Tibial nerve (tissue), 4 donors: ENCODE measurements around the gene MFSD2B. TPM values are rescaled to one million over a fixed set of nuclear protein-coding genes. Genes with fewer than 3 reads are reported as not detected.
"Not testable (repeated sequence)": the region's sequence is repeated elsewhere in the genome, so short reads cannot be mapped to it uniquely, and the experiment has no call there.

Experiments
- DNase-seq, 2 donors: peaks; one replicate each; pipeline ENCODE4 v3.0.0-alpha.2; 2019; ENCODE audit warnings: low spot score in 2 of 2
- H3K27ac ChIP-seq, 4 donors: fragments of 200-600 bp; sonication (generic) in 3 of 4; one replicate each; pipeline ENCODE4 v1.5.1; 2017 to 2019; ENCODE audit warnings: mild to moderate bottlenecking in 1 of 4
- H3K27me3 ChIP-seq, 2 donors: fragments of 200-600 bp; sonication (generic) in 1 of 2; one replicate each; pipeline versions ENCODE4 v1.5.1 to v1.6.0; 2017 to 2019
- H3K36me3 ChIP-seq, 3 donors: fragments of 200-600 bp; sonication (generic); one replicate each; pipeline ENCODE4 v1.5.1; 2018 to 2019
- H3K4me1 ChIP-seq, 4 donors: fragments of 200-600 bp; sonication (generic) in 3 of 4; one replicate each; pipeline ENCODE4 v1.5.1; 2017 to 2019
- H3K4me3 ChIP-seq, 4 donors: fragments of 200-600 bp; sonication (generic) in 3 of 4; one replicate each; pipeline ENCODE4 v1.5.1; 2017 to 2019; ENCODE audit warnings: mild to moderate bottlenecking in 1 of 4, moderate library complexity in 1 of 4
- H3K9me3 ChIP-seq, 4 donors: fragments of 200-600 bp; sonication (generic) in 3 of 4; one replicate each; pipeline ENCODE4 v1.5.1; 2017 to 2019
- CTCF ChIP-seq, 5 experiments: fragments of 200-600 bp in 3 of 5; fragments of 450-650 bp in 2 of 5; sonication (generic) in 3 of 5; IDR thresholded peaks; one replicate each; pipeline ENCODE4 v1.5.1; 2016 to 2019; ENCODE audit warnings: antibody characterized with exemption in 5 of 5, mild to moderate bottlenecking in 3 of 5, moderate library complexity in 2 of 5
- EP300 ChIP-seq, 2 donors: sonication (generic); formaldehyde crosslinking; IDR thresholded peaks; one replicate each; pipeline ENCODE4 v1.6.1; 2017; ENCODE audit warnings: antibody characterized with exemption in 2 of 2, mild to moderate bottlenecking in 1 of 2
- POLR2A ChIP-seq, 2 donors: fragments of 450-650 bp; IDR thresholded peaks; one replicate each; pipeline ENCODE4 v1.6.1; 2017; ENCODE audit warnings: antibody characterized with exemption in 2 of 2, mild to moderate bottlenecking in 2 of 2, moderate library complexity in 2 of 2
- WGBS, 2 donors: methylation state at CpG; one replicate each; pipeline ENCODE4 v1.1.5; 2018; 5-methylcytosine and 5-hydroxymethylcytosine counted together
- total RNA-seq, 4 donors: library from RNA; depleted of rRNA; stranded (reverse); fragments of >200 nt; gene quantifications; one replicate each; pipeline ENCODE4 v1.1.0, GENCODE V29; 2016

MFSD2B gene
- total RNA-seq, 4 donors from 2014 or later = 0.98 to 1.0 TPM; not detected in 2

- Histone ChIP-seq H3K36me3 (peaks cover 0 to 26% (median 16%) of the 10 kb centered on the region in 3 donors), H3K4me3 (no peak overlapping the region), H3K27ac (no peak overlapping the region), H3K9me3 (no peaks in the 10 kb centered on the region), H3K4me1 (peaks cover 0 to 3% (median 0%) of the 10 kb centered on the region in 4 donors), H3K27me3 (no peaks in the 10 kb centered on the region)
- WGBS, 2 donors = 95 to 98% methylated on average over 4 of the region's 4 CpGs
- DNase-seq = no peak
- TF ChIP-seq CTCF (IDR thresholded peaks at IDR 0.05) (no peak), EP300 (IDR thresholded peaks at IDR 0.05) (no peak), POLR2A (IDR thresholded peaks at IDR 0.05) (no peak)
These were observed 30.6 kb downstream of the MFSD2B start for GRCh38 chr2:24040511-24040910.

GRCh38 chr2:24043133-24043532 is 33.2 kb downstream of the MFSD2B start:
- not testable (repeated sequence) for H3K27ac ChIP-seq, H3K27me3 ChIP-seq, DNase-seq, H3K4me3 ChIP-seq, H3K9me3 ChIP-seq
- Histone ChIP-seq H3K4me1 (peaks cover 0 to 18% (median 11%) of the 10 kb centered on the region in 4 donors), H3K36me3 (peaks cover 0 to 13% (median 7%) of the 10 kb centered on the region in 3 donors)
- 97 to 98% methylated on average over 6 of the region's 6 CpGs for WGBS, 2 donors

GRCh38 chr2:24045511-24046508 is 35.9 kb downstream of the MFSD2B start:
- 83 to 84% methylated on average over 11 of the region's 11 CpGs for WGBS, 2 donors
- peak overlapping the region in 1 of 4 donors; percentile 90 for H3K4me3 ChIP-seq
- H3K9me3 ChIP-seq = no peaks in the 10 kb centered on the region
- TF ChIP-seq CTCF (IDR thresholded peaks at IDR 0.05) = no peak
- no peak for TF ChIP-seq EP300 (IDR thresholded peaks at IDR 0.05)
- TF ChIP-seq POLR2A (IDR thresholded peaks at IDR 0.05) = no peak
- DNase-seq = no peak
- no peaks in the 10 kb centered on the region for H3K36me3 ChIP-seq
- H3K4me1 ChIP-seq = peaks cover 0 to 37% (median 15%) of the 10 kb centered on the region in 4 donors
- H3K27me3 ChIP-seq = no peaks in the 10 kb centered on the region
- no peak overlapping the region for H3K27ac ChIP-seq

GRCh38 chr2:24046599-24046929 is 36.7 kb downstream of the MFSD2B start:
- H3K4me3 ChIP-seq = peak overlapping the region; percentile 73 to 90 (median 80)
- peaks cover 0 to 37% (median 15%) of the 10 kb centered on the region in 4 donors for H3K4me1 ChIP-seq
- DNase-seq = no peak
- peak overlapping the region in 2 of 4 donors; percentile 75 to 86 for H3K27ac ChIP-seq
- H3K36me3 ChIP-seq = no peaks in the 10 kb centered on the region
- H3K27me3 ChIP-seq = no peaks in the 10 kb centered on the region
- no peak for TF ChIP-seq POLR2A (IDR thresholded peaks at IDR 0.05)
- TF ChIP-seq CTCF (IDR thresholded peaks at IDR 0.05) = no peak
- no peak for TF ChIP-seq EP300 (IDR thresholded peaks at IDR 0.05)
- no peaks in the 10 kb centered on the region for H3K9me3 ChIP-seq
- 1% methylated on average over 2 of the region's 2 CpGs for WGBS, 2 donors

- peak in 1 of 2 donors; percentile 84 for TF ChIP-seq POLR2A (IDR thresholded peaks at IDR 0.05)
- TF ChIP-seq CTCF (IDR thresholded peaks at IDR 0.05) = peak in 1 of 5 experiments; percentile 21
- peak in 1 of 2 donors; percentile 90 for TF ChIP-seq EP300 (IDR thresholded peaks at IDR 0.05)
- 1% methylated on average over 38 of the region's 38 CpGs for WGBS, 2 donors
- Histone ChIP-seq H3K4me3 (peak within 1 kb of the TSS; percentile 73 to 90 (median 80)), H3K27me3 (no peaks in the 10 kb centered on the region), H3K4me1 (peaks cover 0 to 37% (median 15%) of the 10 kb centered on the region in 4 donors), H3K27ac (peak within 1 kb of the TSS in 3 of 4 donors; percentile 75 to 86 (median 81)), H3K36me3 (no peaks in the 10 kb centered on the region), H3K9me3 (no peaks in the 10 kb centered on the region)
- DNase-seq = peak; percentile 91 to 95
These were observed 37.2 kb downstream of the MFSD2B start, which contains the start of gene WDCP for GRCh38 chr2:24046930-24047702. WDCP (minus strand) TSS chr2:24047391; CDS start chr2:24039494, 7,897 bp downstream.
